HepG2 (cell line): Measurements from ENCODE around the gene CCDC117. TPM values are rescaled to one million over a fixed set of nuclear protein-coding genes. Genes with fewer than 3 reads are reported as not detected.

Experiments
- AGO2 ChIP-seq: fragments of 200-400 bp; formaldehyde crosslinking; optimal IDR thresholded peaks from 2 replicates; pipeline ENCODE3; 2017; ENCODE audit warnings: mild to moderate bottlenecking, low read depth, low read length, moderate library complexity
- ATF3 ChIP-seq: sonication (generic); formaldehyde crosslinking; IDR thresholded peaks from 2 replicates; pipeline ENCODE4 v1.4.0; 2020; ENCODE audit warnings: missing genetic modification reagents
- CCDC6 ChIP-seq: sonication (generic); formaldehyde crosslinking; IDR thresholded peaks from 2 replicates; pipeline ENCODE4 v1.8.1; 2022; ENCODE audit warnings: mild to moderate bottlenecking, missing genetic modification reagents, moderate library complexity
- FOXA3 ChIP-seq: IDR thresholded peaks from 2 replicates; pipeline ENCODE4 v1.6.1; 2016; ENCODE audit warnings: missing genetic modification reagents, missing compliant biosample characterization
- HDAC6 ChIP-seq: fragments of 200-600 bp; sonication (generic); IDR thresholded peaks from 2 replicates; pipeline ENCODE4 v1.7.0; 2017; ENCODE audit warnings: mild to moderate bottlenecking, antibody characterized with exemption, low read length, low read depth
- HNF1A ChIP-seq, 2 experiments: sonication (generic) in 1 of 2; formaldehyde crosslinking in 1 of 2; IDR thresholded peaks; 2 replicates each; pipeline versions ENCODE4 v1.4.0 to v1.6.1; 2016 to 2020; ENCODE audit warnings: borderline replicate concordance in 1 of 2, low read depth in 1 of 2, mild to moderate bottlenecking in 1 of 2, missing genetic modification reagents in 1 of 2
- ISX ChIP-seq: sonication (generic); formaldehyde crosslinking; conservative IDR thresholded peaks from 2 replicates; pipeline ENCODE4 v1.5.0; 2020; ENCODE audit warnings: missing genetic modification reagents
- KDM5B ChIP-seq: sonication (generic); formaldehyde crosslinking; IDR thresholded peaks from 2 replicates; pipeline ENCODE4 v1.4.0; 2020; ENCODE audit warnings: missing genetic modification reagents, mild to moderate bottlenecking, borderline replicate concordance
- MBD4 ChIP-seq: IDR thresholded peaks from 2 replicates; pipeline ENCODE4 v1.6.1; 2012; ENCODE audit warnings: low read length, inconsistent platforms, borderline replicate concordance
- NONO ChIP-seq, 2 experiments: fragments of 450-650 bp in 1 of 2; sonication (generic) in 1 of 2; formaldehyde crosslinking in 1 of 2; IDR thresholded peaks in 1 of 2; conservative IDR thresholded peaks in 1 of 2; 2 replicates each; pipeline versions ENCODE4 v1.6.1 to v1.8.0; 2017 to 2022; ENCODE audit warnings: mild to moderate bottlenecking in 1 of 2, missing genetic modification reagents in 1 of 2, moderate library complexity in 1 of 2
- PAWR ChIP-seq: sonication (generic); formaldehyde crosslinking; IDR thresholded peaks from 2 replicates; pipeline ENCODE4 v1.4.0; 2020; ENCODE audit warnings: missing genetic modification reagents, mild to moderate bottlenecking, borderline replicate concordance
- POLR2A ChIP-seq, 2 experiments: IDR thresholded peaks; 2 replicates each; pipeline ENCODE4 v1.6.1; 2011; ENCODE audit warnings: low read depth in 2 of 2, low read length in 2 of 2, mild to moderate bottlenecking in 1 of 2, moderate library complexity in 1 of 2; ENCODE audit not compliant: insufficient read depth in 1 of 2
- POLR2AphosphoS5 ChIP-seq: IDR thresholded peaks from 2 replicates; pipeline ENCODE4 v1.6.1; 2012; ENCODE audit warnings: low read depth, low read length
- RBFOX2 ChIP-seq: fragments of 200-400 bp; formaldehyde crosslinking; IDR thresholded peaks from 2 replicates; pipeline ENCODE4 v1.6.1; 2017; ENCODE audit warnings: low read depth, mild to moderate bottlenecking, low read length
- SIN3A ChIP-seq: IDR thresholded peaks from 2 replicates; pipeline ENCODE4 v1.6.1; 2011; ENCODE audit warnings: low read depth, mild to moderate bottlenecking, control low read depth, low read length, borderline replicate concordance
- SNRNP70 ChIP-seq: fragments of 200-400 bp; formaldehyde crosslinking; IDR thresholded peaks from 2 replicates; pipeline ENCODE4 v1.6.1; 2017; ENCODE audit warnings: mild to moderate bottlenecking, low read depth, low read length, moderate library complexity
- TCF7L2 ChIP-seq: IDR thresholded peaks from 2 replicates; pipeline ENCODE4 v1.6.1; 2011; ENCODE audit warnings: mild to moderate bottlenecking, low read depth, low read length, moderate library complexity
- ZBTB49 ChIP-seq: sonication (generic); formaldehyde crosslinking; IDR thresholded peaks from 2 replicates; pipeline ENCODE4 v1.4.0; 2020; ENCODE audit warnings: missing genetic modification reagents, borderline replicate concordance
- ZC3H13 ChIP-seq: sonication (generic); formaldehyde crosslinking; IDR thresholded peaks from 2 replicates; pipeline ENCODE4 v1.8.1; 2023; ENCODE audit warnings: mild to moderate bottlenecking, missing genetic modification reagents, moderate library complexity
- ZNF263 ChIP-seq: sonication (generic); formaldehyde crosslinking; IDR thresholded peaks from 2 replicates; pipeline ENCODE4 v1.4.0; 2020; ENCODE audit warnings: missing genetic modification reagents
- ZNF543 ChIP-seq: sonication (generic); formaldehyde crosslinking; IDR thresholded peaks from 2 replicates; pipeline ENCODE4 v1.4.0; 2020; ENCODE audit warnings: mild to moderate bottlenecking, missing genetic modification reagents
- ZNF589 ChIP-seq: sonication (generic); formaldehyde crosslinking; conservative IDR thresholded peaks from 2 replicates; pipeline ENCODE4 v1.8.0; 2022; ENCODE audit warnings: mild to moderate bottlenecking, moderate library complexity, missing genetic modification reagents
- ZNF7 ChIP-seq: IDR thresholded peaks from 2 replicates; pipeline ENCODE4 v1.6.1; 2016; ENCODE audit warnings: missing biosample characterization, missing genetic modification reagents
- ZNF790 ChIP-seq: sonication (generic); formaldehyde crosslinking; IDR thresholded peaks from 2 replicates; pipeline ENCODE4 v1.8.0; 2022; ENCODE audit warnings: missing genetic modification reagents, mild to moderate bottlenecking, borderline replicate concordance
- polyA plus RNA-seq, 8 experiments: library from polyadenylated mRNA; depleted of rRNA in 3 of 8; stranded (reverse) in 7 of 8; unstranded in 1 of 8; fragments of >200 nt; fragmentation: Illumina TruSeq in 4 of 8; extraction: Trizol in 4 of 8; gene quantifications; 2 replicates each; pipeline versions ENCODE4 v1.2.1 to v1.2.3, GENCODE V29; 2011 to 2016; ENCODE audit warnings: low read depth in 4 of 8, missing spikeins in 1 of 8, mixed read lengths in 1 of 8; ENCODE audit not compliant: insufficient read depth in 1 of 8
- total RNA-seq, 5 experiments: library from RNA; depleted of rRNA; stranded (reverse); fragments of >200 nt; fragmentation: Illumina TruSeq; extraction: Trizol; gene quantifications; 2 replicates each; pipeline ENCODE4 v1.2.3, GENCODE V29; 2016; ENCODE audit warnings: low read depth in 1 of 5

Gene CCDC117
- total and polyA plus RNA-seq, 2 of the 13 experiments (the other 11 are each of a cell fraction or from before 2014, with no cell fraction given): 12.6 to 34.2 TPM

GRCh38 chr22:28793976-28794584 lies 21.6 kb downstream of the CCDC117 start (continued):
- TF ChIP-seq ZNF790 (CRISPR knock-in tag): 0 out of 2 replicates have a peak, but pooled peaks have one; percentile 36
- peak; percentile 37 for TF ChIP-seq AGO2
- TF ChIP-seq ZBTB49 (CRISPR knock-in tag): no peak
- no peak for TF ChIP-seq PAWR (CRISPR knock-in tag)
- TF ChIP-seq NONO (IDR thresholded peaks at IDR 0.05): no peak
- 0 out of 2 replicates have a peak, but pooled peaks have one; percentile 12 for TF ChIP-seq NONO (CRISPR knock-in tag; conservative IDR thresholded peaks at IDR 0.05)
- TF ChIP-seq KDM5B: no peak
- no peak for TF ChIP-seq ATF3
- no peak for TF ChIP-seq ISX (CRISPR knock-in tag)
- TF ChIP-seq ZNF589: 0 out of 2 replicates have a peak, but pooled peaks have one; percentile 36
- TF ChIP-seq FOXA3 (CRISPR knock-in tag): no peak
- TF ChIP-seq ZNF263: no peak
- peak; percentile 21; the same call in 1 of the 2 replicates for TF ChIP-seq CCDC6
- TF ChIP-seq SNRNP70: 0 out of 2 replicates have a peak, but pooled peaks have one; percentile 76
- TF ChIP-seq ZNF7 (CRISPR knock-in tag): no peak
- TF ChIP-seq ZC3H13 (CRISPR knock-in tag): peak; percentile 79
- peak; percentile 72; the same call in 1 of the 2 replicates for TF ChIP-seq MBD4
- peak; percentile 77 for TF ChIP-seq RBFOX2
- 0 out of 2 replicates have a peak, but pooled peaks have one; percentile 4 for TF ChIP-seq SIN3A
- no peak for TF ChIP-seq HDAC6
- TF ChIP-seq HNF1A (IDR thresholded peaks at IDR 0.05; ENCODE audit: low read depth): no peak
- no peak for TF ChIP-seq HNF1A (CRISPR knock-in tag; IDR thresholded peaks at IDR 0.05; ENCODE audit: borderline replicate concordance)
- no peak for TF ChIP-seq TCF7L2
- no peak for TF ChIP-seq ZNF543 (CRISPR knock-in tag)
- TF ChIP-seq POLR2AphosphoS5: peak; percentile 77
- TF ChIP-seq POLR2A (IDR thresholded peaks at IDR 0.05; ENCODE audit: insufficient read depth in 1 of 2, low read depth in 2 of 2, low read length in 2 of 2): peak in 1 of 2 experiments; percentile 39; a peak in 3 of 4 replicates
